ENCODE measurements around the gene AREG.

The AREG gene

GRCh38 chr4:74431113-74431826, 13.7 kb upstream of the AREG start:
- DNase-seq (ENCODE audit: low read depth in 2 of 3, low spot score in 2 of 3): no peak

GRCh38 chr4:74433043-74433442, 11.9 kb upstream of the AREG start:
- no peak for DNase-seq (ENCODE audit: low read depth in 2 of 3, low spot score in 2 of 3)

GRCh38 chr4:74433541-74434172, 11.3 kb upstream of the AREG start:
- DNase-seq (ENCODE audit: low read depth in 2 of 3, low spot score in 2 of 3): no peak

- no peak for DNase-seq (ENCODE audit: low read depth in 2 of 3, low spot score in 2 of 3)
Observed at GRCh38 chr4:74435296-74435695, 9.6 kb upstream of the AREG start.

DNA sequence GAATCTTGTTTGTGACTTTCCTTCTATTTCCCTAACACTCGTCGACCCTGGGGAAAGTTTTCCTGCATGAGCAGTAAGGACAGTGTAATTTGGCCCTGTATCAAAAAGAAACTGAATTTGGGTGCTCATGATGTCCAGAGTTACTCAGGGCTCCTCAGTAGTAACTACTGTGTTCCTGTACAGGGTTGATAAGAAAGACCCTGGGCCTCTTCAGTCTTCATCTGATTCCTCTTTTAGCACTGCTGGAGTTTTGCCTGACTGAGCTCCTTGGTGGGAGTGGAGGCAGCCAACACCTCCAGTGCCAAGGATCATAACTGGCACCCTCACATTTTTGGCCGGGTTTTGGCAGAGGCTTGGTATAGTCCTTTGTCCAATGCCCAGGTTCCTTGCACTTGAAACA, 7.1 kb upstream of the AREG start:
- no peak for DNase-seq (ENCODE audit: low read depth in 2 of 3, low spot score in 2 of 3)

GRCh38 chr4:74438661-74439060, 6.3 kb upstream of the AREG start:
- no peak for DNase-seq (ENCODE audit: low read depth in 2 of 3, low spot score in 2 of 3)

DNA sequence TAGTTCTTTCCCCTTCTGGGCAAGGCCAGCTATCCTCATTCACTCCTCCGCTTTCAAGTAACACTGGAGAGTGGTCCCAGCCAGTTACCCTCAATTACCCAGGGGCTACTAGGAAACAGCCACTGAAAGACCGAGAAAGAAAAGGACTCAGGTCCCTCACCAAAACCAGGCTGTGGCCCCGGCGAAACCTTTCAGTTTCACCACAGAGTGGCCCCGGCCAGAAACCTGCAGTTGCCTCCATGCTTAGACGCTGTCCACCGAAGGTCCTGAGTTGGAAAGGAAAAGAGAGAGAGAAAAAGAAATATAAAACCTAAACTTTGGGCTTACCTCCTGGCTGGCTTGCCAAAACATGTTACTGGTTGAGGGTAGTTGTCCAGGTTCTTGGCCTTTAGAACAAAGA, 5.0 kb upstream of the AREG start:
- no peak for DNase-seq (ENCODE audit: low read depth in 2 of 3, low spot score in 2 of 3)

GRCh38 chr4:74440356-74440755, 4.6 kb upstream of the AREG start:
- DNase-seq (ENCODE audit: low read depth in 2 of 3, low spot score in 2 of 3): no peak

- DNase-seq (ENCODE audit: low read depth in 2 of 3, low spot score in 2 of 3): no peak
Observed at GRCh38 chr4:74441744-74442143, 3.2 kb upstream of the AREG start.

GRCh38 chr4:74446193-74446868, 1.4 kb downstream of the AREG start:
- DNase-seq (ENCODE audit: low read depth in 2 of 3, low spot score in 2 of 3): no peak

DNA sequence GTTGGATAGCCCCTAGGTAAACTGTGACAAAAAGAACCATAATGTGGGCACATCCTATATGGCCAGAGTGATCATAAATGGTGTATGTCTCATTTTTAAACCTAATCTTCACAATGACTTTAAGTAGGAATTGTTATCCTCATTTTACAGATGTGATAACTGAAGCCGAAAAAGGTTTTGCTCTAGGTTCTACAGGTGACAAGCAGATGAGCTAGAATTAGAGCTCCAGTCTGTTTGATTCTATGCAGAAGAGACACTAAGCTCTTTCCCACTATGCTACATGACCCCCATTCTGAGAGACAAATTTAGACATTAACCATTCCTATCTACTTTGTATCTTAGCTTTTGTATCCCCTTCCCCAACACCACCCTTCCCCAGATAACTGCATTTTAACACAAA, 2.0 kb downstream of the AREG start:
- no peak for DNase-seq (ENCODE audit: low read depth in 2 of 3, low spot score in 2 of 3)

DNA sequence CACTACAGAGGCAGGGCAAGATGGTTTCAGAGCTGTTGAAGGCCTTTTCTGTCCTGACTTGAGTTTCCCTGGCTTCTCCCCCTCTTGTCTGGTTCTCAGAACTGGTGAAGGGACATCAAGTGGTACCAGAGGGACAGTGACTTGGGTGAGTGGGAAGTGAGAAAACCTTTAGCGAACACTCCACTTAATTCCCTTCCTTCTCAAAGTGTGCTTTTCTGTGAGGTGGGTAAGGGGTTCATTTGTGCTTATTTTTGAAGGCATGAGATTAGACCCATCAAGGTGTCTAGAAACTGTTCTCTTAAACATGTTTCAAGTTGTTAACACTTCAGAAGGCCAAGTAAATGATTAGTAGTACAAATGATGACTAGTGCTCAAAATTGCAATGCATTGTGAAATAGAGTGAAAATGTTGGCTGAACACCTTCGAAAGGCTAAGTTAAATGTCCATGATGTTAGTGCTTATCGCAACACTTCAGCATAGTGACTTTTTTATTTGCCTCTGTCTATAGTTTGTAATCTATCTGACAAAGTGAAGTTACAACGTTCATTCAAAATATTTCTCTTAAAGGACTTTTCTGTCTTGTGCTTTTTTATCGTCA, 2.8 kb downstream of the AREG start:
- no peak for DNase-seq (ENCODE audit: low read depth in 2 of 3, low spot score in 2 of 3)

DNA sequence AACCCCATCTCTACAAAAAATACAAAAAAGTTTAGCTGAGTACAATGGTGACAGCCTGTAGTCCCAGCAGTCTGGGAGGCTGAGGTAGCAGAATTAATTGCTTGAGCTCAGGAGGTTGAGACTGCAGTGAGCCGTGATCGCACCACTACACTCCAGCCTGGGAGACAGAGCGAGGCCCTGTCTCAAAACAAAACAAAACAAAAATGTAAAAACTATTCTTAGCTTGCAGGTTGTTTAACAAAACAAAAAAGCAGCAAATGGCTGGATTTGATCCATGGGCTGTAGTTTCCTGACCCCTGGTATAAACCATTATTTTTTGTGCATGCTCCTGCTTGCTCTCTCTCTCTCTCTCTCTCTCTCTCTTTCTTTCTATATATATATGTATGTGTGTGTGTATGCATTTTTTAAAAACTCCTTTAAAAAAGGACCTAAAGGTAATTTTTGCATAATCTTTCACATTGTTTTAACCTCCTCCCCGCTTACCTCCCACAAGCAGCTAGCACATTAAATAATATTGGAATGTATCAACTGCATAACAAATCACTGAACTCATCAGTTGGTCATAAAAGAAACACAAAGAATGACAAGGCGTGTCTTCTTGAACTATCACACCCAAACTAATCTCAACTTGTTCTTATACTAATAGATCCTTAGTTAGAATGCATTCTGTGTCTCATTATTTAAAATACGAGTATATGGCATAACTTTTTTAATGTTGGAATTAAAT, 4.8 kb downstream of the AREG start:
- no peak for DNase-seq (ENCODE audit: low read depth in 2 of 3, low spot score in 2 of 3)

GRCh38 chr4:74450298-74450683, 5.4 kb downstream of the AREG start:
- no peak for DNase-seq (ENCODE audit: low read depth in 2 of 3, low spot score in 2 of 3)

DNA sequence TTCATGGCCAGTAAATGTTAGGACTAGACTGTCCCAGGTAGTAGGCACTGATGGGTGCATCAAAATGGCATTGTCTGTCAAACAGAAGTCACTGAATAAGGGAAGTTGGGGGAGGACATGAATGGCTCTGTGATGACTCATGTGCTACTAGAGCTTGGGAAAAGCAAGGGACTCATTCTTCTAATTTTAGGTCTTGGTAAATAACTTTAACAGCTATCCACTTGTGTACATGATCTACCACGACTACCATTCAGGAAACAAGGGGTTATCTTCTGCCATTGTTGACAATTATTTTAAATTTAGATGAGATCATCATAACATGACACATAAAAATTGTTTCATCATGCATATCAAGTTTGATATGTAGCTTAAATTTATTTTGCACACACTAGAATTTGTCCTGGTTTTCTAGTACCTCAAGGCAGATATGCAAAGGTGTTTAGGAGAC, 6.3 kb downstream of the AREG start:
- no peak for DNase-seq (ENCODE audit: low read depth in 2 of 3, low spot score in 2 of 3)

DNA sequence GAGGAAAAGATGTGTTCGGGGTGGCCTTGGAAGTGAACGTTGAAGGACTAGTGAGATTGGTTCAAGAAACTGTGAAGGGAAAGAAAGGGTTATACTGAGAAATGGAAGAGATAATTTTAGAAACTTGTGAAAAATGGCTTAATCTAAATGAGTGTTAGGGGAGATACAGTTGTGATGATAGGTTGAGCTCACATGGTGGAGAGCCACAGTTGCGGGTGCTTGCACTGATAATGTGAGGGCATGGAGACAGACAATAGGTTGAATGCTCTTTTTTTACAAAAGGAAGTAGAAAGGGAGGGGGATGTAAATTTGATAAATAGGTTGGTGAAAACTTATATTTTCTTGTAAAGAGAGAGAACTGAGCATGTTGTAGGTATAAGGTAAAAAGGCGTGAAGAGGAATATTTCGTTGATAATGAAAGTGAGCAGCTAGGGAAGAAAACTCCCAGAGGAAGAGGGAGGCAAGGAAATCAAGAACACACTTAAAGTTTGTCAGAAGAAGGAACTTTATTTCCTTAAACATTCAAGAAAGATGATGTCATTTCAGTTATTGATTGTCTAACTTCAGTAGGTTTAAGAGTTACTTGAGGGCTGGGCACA, 8.2 kb downstream of the AREG start:
- DNase-seq (ENCODE audit: low read depth in 2 of 3, low spot score in 2 of 3): no peak

- no peak for DNase-seq (ENCODE audit: low read depth in 2 of 3, low spot score in 2 of 3)
Observed at GRCh38 chr4:74453829-74454742, 9.2 kb downstream of the AREG start.

GRCh38 chr4:74455361-74456055, 10.6 kb downstream of the AREG start:
- no peak for DNase-seq (ENCODE audit: low read depth in 2 of 3, low spot score in 2 of 3)

DNA sequence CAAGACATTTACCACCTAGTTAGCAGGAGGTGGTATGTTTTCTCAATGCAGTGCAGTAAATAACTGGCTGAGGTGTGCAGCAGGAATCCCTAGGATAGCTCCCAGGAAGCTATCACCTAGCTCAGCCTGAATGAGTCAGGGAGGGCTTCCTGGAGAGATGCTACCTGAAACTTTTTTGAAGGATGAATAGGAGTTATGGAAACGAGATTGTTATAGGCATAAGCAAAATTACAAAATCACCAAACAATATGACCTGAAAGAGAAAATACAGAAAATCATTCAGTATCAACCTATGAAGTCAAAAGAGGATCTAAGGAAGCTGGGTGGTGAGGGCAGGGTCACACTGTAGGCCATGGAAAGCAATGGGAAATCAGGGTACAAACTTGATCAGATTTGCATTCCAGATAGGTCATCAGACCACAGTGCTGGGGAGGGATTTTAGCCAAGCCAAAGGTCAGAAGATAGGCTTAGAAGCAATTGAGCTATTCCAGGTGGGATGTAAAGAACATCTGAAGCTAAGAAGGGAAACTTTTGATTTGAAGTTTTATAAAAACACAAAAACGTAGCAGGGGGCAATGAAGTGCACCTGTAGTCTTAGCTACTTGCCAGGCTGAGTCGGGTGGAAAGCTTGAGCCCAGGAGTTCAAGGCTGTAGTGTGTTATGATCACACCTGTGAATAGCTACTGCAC, 11.3 kb downstream of the AREG start:
- no peak for DNase-seq (ENCODE audit: low read depth in 2 of 3, low spot score in 2 of 3)
